HG03196 (cell line): Measurements from ENCODE around the gene POLR3G.

Experiments used
- ATAC-seq: cut with Tn5 transposase; IDR thresholded peaks from one replicate; pipeline ENCODE4 v1.9.1; 2021; ENCODE audit not compliant: unreplicated experiment

The POLR3G gene

DNA sequence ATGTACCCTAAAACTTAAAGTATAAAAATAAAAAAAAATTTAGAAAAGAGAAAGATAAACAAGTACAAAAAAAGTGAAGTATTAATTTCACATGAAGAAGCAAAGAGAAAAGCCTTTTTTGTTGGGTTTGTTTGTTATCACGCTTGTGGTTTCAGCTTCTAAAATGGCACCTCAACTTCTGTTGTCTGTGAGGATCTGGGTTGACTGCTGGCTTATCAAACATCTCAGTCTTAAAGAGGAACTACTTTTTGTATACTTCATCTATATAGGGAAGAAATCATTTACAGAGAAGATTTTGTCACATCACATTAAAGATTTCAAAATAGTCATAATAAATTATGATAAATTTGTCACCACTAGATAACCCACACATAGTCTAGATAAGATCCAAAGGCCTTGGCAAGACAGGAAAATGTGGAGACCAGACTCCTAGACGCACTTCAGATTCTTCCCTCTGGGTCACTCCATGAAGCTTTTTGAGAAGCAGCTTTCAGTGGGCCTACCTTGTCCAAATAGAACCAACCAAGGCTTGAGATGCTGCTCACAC, 75.1 kb downstream of the POLR3G start:
- ATAC-seq = no peak

DNA sequence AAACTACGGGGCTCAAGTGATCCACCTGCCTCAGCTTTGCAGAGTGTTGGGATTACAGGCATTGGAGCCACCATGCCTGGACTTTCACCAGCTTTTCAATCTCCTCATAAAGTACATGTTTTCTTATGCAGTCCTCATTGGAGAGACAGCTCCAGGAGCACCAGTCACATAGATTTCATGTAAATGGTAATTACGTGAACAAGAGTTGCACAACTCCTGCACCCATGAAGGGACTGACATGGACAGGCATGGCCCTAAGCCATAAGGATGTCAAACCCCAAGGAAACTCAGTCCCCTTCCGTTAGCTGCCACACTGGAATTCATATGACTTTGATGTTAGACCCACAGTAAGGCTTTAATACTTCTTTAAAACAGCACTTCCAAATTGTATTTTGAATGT, 76.3 kb downstream of the POLR3G start:
- ATAC-seq = no peak

DNA sequence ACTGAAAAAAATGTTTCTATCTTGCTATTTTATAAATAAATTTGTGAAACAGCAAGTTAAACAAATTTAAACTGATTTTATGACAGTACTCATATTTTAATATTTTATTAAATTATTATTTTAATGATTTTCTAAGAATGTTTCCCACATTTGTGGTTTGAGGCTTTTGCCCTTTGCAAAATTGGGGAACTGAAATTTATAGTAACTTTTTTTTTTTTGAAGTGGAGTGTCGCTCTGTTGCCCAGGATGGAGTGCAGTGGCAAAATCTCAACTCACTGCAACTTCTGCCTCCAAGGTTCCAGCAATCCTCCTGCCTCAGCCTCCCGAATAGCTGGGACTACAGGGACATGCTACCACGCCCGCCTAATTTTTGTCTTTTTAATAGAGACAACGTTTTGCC, 76.7 kb downstream of the POLR3G start:
- ATAC-seq = no peak

DNA sequence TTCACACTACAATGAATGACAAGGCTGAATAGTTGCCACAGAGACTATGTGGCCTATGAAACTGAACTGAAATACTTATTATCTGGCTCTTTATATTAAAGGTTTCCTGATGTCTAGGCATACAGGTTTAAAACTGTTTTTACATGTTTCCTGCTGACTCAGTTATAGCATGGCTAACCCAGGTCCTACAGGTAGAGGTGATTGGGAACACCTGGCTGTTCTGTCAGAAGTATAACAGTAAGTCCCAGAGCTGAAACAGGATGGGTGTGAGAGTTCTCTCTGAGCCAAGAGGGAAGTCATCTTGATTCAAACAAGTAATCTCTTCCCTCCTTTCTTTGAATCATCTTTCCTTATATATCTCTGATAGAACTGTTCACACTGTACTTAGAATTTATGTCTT, 79.0 kb downstream of the POLR3G start:
- no peak for ATAC-seq

DNA sequence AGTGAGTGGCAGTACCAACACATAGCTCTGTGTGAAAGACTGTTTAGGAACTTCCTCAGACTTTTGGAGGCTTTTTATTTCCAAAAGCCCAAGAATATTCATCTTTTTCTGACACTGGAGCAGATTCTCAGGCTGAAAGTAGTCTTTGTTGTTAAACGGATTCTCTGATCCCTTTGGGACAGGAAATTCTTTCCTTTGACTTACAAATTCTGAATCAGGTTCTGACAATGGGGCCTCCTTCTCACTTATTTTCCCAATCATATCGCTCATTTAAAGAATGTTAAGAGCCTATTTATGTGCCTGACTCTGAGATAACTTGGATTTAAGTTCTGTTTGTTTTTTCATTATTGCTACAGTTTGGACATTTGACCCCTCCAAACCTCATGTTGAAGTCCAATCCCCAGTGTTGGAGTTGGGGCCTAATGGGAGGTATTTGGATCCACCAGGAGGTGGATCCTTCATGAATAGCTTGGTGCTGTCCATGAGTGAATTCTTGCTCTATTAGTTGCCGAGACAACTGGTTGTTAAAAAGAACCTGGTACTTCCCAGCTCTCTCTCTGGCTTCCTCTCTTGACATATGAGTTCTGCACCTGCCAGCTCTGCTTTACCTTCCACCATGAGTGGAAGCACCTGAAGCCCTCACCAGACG, 79.8 kb downstream of the POLR3G start:
- ATAC-seq = no peak

DNA sequence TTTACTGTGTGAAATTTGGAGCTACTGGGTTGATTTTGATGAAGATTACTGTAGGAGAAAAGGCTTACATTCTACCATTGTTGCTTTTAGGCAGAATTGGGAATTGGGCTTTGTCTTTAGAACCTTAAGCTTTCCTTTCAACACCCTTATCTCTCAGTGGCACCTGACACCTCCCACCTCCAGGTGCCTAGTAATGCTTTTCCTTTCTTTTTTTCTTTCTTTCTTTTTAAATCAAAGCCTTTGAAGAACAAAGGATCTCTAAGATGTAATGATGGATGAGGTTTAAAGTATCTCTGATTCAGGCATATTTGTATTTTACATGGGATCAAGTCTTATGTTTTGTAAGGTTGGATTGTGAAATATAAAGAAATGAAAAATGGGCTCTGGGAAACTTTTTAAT, 81.0 kb downstream of the POLR3G start:
- no peak for ATAC-seq

DNA sequence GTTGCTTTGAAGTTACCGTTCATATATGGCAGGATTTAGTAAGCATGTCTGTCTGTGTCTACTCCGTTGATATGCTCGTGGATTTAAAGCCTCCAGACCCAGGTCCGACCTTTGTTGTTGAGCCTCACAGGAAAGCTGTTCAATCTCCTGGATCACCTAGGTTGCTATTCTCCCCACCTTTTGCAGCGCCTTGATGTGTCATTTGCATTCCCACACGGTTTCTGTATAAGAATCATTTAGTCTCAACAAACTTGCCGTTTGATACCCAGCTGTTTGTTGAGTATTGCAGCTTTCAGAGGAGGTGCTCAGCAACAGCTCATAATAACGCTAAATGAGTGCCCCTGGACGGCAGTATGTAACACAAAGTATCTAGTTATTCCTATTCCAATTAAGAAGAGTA, 82.7 kb downstream of the POLR3G start:
- no peak for ATAC-seq

DNA sequence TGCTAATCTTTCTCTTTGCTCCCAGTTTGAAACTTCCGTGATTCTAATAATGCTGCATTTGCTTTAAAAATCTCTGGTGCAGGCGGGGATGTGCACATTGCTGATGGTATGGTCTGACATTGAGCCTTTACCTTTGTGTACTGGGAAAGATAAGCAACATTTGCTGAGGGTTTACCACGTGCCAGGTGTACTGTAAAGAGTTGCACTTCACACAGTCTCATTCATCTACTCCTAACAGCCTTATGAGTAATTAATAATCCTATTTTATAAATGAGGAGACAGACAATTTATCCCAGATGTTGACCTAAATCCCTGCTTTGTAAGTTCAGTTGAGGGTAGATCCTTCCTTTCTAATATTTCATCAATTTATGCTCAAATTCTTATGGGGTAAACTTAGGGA, 83.2 kb downstream of the POLR3G start:
- ATAC-seq = no peak

DNA sequence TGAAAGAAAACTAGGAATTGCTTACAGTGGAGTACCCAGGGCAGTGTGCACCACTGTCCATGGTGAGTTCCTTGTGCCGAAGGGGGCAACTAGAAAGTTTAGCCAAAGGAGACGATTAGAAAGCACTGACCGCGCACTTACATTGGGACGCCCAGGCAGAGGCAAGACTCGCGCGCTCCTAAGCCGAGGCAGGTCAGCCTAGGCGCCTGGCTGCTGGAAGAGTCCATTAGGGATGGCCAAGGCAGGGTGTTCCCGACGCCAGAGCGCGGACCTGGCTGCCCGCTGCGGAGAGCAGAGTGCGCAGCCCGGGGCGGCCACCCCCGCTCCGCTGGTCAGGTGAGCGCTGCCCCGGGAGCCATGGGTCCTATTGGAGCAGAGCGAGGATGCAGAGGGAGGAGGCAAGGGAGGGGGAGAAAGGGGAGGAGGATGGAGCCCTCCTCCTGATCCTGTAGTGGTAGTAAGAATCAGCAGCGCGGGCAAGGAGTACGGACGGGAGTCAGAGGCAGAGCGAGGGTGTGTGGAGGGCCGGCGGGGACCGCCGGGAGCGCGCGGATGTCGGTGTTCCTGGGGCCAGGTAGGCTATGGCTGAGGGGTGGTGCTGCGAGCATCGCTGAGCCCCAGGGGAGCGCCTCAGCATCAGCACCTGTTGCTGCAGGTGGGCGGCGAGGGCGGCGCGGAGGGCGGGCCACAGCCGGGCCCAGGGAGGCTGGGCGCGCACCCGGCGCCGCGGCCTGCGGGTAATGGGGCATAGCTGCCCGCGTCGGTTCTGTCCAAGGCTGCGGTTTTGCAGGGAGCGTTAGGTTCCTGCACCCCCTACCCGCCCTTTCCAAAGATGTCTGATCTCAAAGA, 83.9 kb downstream of the POLR3G start, which contains the start of gene ADGRV1:
Gene ADGRV1 (plus strand): TSS at position 454 of the 849 bp plus-strand sequence. CDS start 99 bp downstream, at position 553.
- no peak for ATAC-seq

DNA sequence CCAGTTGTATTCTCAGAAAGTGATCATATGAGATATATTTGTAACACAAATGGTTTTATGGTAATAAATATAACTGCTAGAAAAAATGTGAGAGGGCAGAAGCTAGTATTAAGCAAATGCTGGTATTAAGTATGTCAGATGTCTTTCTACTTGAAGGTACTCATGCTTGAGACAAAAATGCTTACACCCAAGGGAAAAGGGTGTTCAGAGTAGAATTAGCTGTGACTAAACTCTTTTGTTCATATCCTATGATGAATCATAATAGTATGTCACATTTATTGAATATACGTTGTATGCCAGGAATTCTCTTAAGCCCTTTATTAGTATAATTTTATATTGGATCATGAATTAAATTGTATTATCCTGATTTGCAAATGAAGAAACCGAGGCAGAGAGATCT, 86.1 kb downstream of the POLR3G start:
- no peak for ATAC-seq

DNA sequence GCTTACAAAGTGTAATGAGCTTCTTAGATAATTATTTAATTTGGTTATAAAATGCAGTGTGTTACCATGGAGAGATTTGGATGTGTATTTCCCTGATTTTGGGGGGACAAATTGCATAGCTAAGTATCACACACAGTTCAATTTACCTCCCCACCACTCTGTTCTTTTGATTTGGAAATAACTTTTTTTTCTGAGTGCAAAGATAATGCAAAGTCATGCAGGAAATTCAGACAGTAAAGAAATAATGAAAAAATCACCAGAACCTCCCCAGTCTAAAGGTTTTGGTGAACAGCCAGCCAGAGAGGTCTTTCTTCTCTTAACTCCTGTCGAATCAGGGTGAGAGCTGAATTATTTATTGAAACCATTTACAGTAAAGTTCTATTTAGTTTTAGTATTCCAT, 87.1 kb downstream of the POLR3G start:
- no peak for ATAC-seq

DNA sequence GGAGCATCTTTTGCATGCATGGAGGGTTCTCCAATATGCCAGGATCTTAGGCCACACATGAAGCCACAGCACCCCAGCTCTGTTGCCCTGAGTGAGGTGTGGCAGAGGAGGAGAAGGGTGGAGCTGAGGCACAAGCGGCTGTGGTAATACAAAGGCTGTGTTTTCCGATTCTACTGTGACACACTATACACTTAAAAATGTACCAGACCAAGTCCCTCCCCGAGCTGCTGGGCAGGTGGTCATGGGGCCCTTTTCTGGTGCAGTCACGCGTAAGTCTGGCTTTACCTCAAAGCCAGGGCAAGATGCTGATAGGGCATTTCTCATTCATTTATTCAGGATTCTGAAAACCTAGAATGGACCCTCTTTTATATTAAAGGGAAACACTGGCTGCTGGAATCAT, 87.7 kb downstream of the POLR3G start:
- ATAC-seq = no peak

DNA sequence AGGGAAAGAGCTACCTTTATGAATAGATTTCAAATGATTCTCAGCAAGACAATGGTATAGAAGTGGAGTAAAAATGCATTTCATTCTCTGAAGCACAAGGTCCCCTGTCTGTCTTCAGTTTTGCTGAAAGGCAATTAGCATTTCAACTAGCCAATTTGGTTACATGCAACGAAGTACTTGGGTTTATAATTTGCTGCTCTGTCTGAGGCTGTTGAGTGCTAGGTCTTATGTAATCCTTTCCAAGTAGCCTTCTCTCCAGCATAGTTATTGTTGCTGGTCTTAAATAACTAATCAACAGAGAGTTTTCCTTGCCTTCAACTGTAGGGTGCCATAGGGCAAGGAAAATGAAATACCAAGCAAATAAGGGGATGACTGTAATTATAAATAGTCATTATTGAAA, 88.4 kb downstream of the POLR3G start:
- no peak for ATAC-seq
